Measurements from ENCODE around the gene PIR. TPM values are rescaled to one million over a fixed set of nuclear protein-coding genes. Genes with fewer than 3 reads are reported as not detected.

PIR gene
- total and polyA plus RNA-seq, 2 of the 8 experiments (the other 6 are each of a cell fraction or from before 2014, with no cell fraction given): 6.4 to 10.3 TPM

- H3K23ac ChIP-seq (ENCODE audit: insufficient read length): no peak overlapping the region
- H3K79me2 ChIP-seq (ENCODE audit: control insufficient read depth in 1 of 2, insufficient read depth in 2 of 2, low read length in 2 of 2): no peaks in the 10 kb centered on the region
- no peak overlapping the region for H3K4ac ChIP-seq (replicated peaks; ENCODE audit: insufficient read length, low read depth, low read length)
- no peak overlapping the region for H3K27ac ChIP-seq (ENCODE audit: low read depth, low read length)
- no peak overlapping the region for H3K4me3 ChIP-seq (ENCODE audit: extremely low read depth in 1 of 4, insufficient read depth in 2 of 4, low read depth in 3 of 4, low read length in 4 of 4)
- H4K8ac ChIP-seq (ENCODE audit: extremely low read depth, insufficient read depth, low read length): no peak overlapping the region
- H2AFZ ChIP-seq (ENCODE audit: low read length): no peak overlapping the region
- H2BK15ac ChIP-seq (ENCODE audit: low read length): no peak overlapping the region
- no peaks in the 10 kb centered on the region for H3K36me3 ChIP-seq (ENCODE audit: control insufficient read depth in 2 of 4, insufficient read depth in 4 of 4, low read length in 3 of 4)
- no peak overlapping the region for H3K9ac ChIP-seq (replicated peaks in 1 of 4; ENCODE audit: extremely low read depth in 1 of 4, low read depth in 3 of 4, low read length in 3 of 4)
- H3K14ac ChIP-seq (ENCODE audit: insufficient read length): no peak overlapping the region
- WGBS, 2 experiments (ENCODE audit: extremely low coverage in 1 of 2, insufficient coverage in 1 of 2, insufficient read length in 1 of 2, insufficient replicate concordance in 2 of 2, low coverage in 1 of 2, low lambda C conversion rate in 2 of 2, missing lambda C conversion rate in 1 of 2): 92% methylated on average over 4 of the region's 5 CpGs; no CpG with 5 or more reads in 1 of the 2 experiments
- no peaks in the 10 kb centered on the region for H4K20me1 ChIP-seq (replicated peaks in 1 of 2; ENCODE audit: control insufficient read depth in 1 of 2, insufficient read depth in 2 of 2, low read length in 2 of 2)
- DNase-seq (ENCODE audit: low read depth in 1 of 2, low spot score in 2 of 2): no peak
- no peak overlapping the region for H4K5ac ChIP-seq (ENCODE audit: insufficient read length, low read depth, low read length)
- ChIA-PET CTCF (ENCODE audit: partially characterized antibody) (no interaction called here), POLR2A (ENCODE audit: partially characterized antibody) (no interaction called here)
- no peaks in the 10 kb centered on the region for H3K4me1 ChIP-seq (replicated peaks in 1 of 4; ENCODE audit: control insufficient read depth in 3 of 4, insufficient read depth in 4 of 4, low read length in 3 of 4)
- H2BK120ac ChIP-seq (replicated peaks; ENCODE audit: low read depth, low read length): no peak overlapping the region
- H3K27me3 ChIP-seq (replicated peaks in 1 of 4; ENCODE audit: control insufficient read depth in 3 of 4, extremely low read depth in 1 of 4, insufficient read depth in 3 of 4, low read length in 3 of 4): no peaks in the 10 kb centered on the region
- no peak overlapping the region for H3K18ac ChIP-seq (ENCODE audit: extremely low read depth, low read length)
- no peaks in the 10 kb centered on the region for H3K9me3 ChIP-seq (ENCODE audit: insufficient read depth in 2 of 2, low read depth in 1 of 2, low read length in 1 of 2)
- no peak overlapping the region for H4K91ac ChIP-seq (replicated peaks; ENCODE audit: insufficient read length, low read length)
- no peaks in the 10 kb centered on the region for H3K79me1 ChIP-seq (ENCODE audit: low read depth, low read length)
- no peaks in the 10 kb centered on the region for H3K23me2 ChIP-seq (ENCODE audit: low read depth, low read length)
- no peak for TF ChIP-seq KDM5A (IDR thresholded peaks at IDR 0.05; ENCODE audit: low read length)
- no peak for TF ChIP-seq CEBPB (IDR thresholded peaks at IDR 0.05; ENCODE audit: low read depth, low read length)
- TF ChIP-seq SIN3A (conservative IDR thresholded peaks at IDR 0.05 in 1 of 2, IDR thresholded peaks at IDR 0.05 in 1 of 2; ENCODE audit: low read depth in 1 of 2, low read length in 2 of 2): no peak
- TF ChIP-seq NRF1 (IDR thresholded peaks at IDR 0.05; ENCODE audit: low read depth, low read length): no peak
- no peak for TF ChIP-seq EP300 (IDR thresholded peaks at IDR 0.05; ENCODE audit: borderline replicate concordance in 1 of 2, low read depth in 2 of 2, low read length in 2 of 2)
- no peak for TF ChIP-seq NANOG (IDR thresholded peaks at IDR 0.05; ENCODE audit: insufficient read depth, low read depth, low read length, poor library complexity, severe bottlenecking)
- TF ChIP-seq PHF8 (conservative IDR thresholded peaks at IDR 0.05; ENCODE audit: low read depth, low read length): no peak
- TF ChIP-seq CTBP2 (IDR thresholded peaks at IDR 0.05; ENCODE audit: borderline replicate concordance, insufficient read depth, insufficient read length, low read length): no peak
- no peak for FAIRE-seq
- no peak overlapping the region for H3K56ac ChIP-seq (replicated peaks; ENCODE audit: insufficient read length, low read depth, low read length)
- no peak overlapping the region for H2BK12ac ChIP-seq (ENCODE audit: low read depth, low read length)
- H2BK20ac ChIP-seq (ENCODE audit: low read length): no peak overlapping the region
- H2BK5ac ChIP-seq (ENCODE audit: low read depth, low read length): no peak overlapping the region
- no peak overlapping the region for H2AK5ac ChIP-seq (ENCODE audit: low read depth, low read length)
- H3K4me2 ChIP-seq (ENCODE audit: insufficient read depth in 1 of 2, low read depth in 2 of 2, low read length in 2 of 2): no peak overlapping the region
Observed at GRCh38 chrX:15448010-15448639, 45.0 kb downstream of the PIR start.

Measured in H1 (cell line).